ENCODE results near the gene NUBP1. TPM values are rescaled to one million over a fixed set of nuclear protein-coding genes. Genes with fewer than 3 reads are reported as not detected.

NUBP1 gene
- total RNA-seq, 4 donors from 2014 or later = 22.2 to 26.6 (median 24.3) TPM

DNA sequence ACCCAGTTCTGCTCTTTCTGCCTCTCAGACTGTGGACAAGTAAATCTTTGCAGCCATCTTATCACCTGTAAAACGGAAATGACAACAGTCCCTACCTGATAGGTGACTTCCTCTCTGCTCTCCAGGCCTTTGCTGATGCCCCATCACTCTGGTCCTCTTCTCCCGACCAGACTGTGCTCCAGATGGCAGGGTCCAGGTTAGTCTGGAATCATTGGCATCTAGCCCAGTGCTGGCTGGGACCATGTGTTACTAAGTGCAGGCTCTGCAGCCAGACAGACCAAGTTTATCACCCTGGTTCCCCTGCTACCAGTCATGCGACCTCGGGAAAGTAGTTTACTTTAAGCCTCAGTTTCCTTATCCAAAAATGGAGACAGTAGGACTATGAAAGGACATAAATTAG lies 1.8 kb upstream of the NUBP1 start:
- TF ChIP-seq, protein P1, sequence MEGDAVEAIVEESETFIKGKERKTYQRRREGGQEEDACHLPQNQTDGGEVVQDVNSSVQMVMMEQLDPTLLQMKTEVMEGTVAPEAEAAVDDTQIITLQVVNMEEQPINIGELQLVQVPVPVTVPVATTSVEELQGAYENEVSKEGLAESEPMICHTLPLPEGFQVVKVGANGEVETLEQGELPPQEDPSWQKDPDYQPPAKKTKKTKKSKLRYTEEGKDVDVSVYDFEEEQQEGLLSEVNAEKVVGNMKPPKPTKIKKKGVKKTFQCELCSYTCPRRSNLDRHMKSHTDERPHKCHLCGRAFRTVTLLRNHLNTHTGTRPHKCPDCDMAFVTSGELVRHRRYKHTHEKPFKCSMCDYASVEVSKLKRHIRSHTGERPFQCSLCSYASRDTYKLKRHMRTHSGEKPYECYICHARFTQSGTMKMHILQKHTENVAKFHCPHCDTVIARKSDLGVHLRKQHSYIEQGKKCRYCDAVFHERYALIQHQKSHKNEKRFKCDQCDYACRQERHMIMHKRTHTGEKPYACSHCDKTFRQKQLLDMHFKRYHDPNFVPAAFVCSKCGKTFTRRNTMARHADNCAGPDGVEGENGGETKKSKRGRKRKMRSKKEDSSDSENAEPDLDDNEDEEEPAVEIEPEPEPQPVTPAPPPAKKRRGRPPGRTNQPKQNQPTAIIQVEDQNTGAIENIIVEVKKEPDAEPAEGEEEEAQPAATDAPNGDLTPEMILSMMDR (IDR thresholded peaks at IDR 0.05; ENCODE audit: low read depth) = no peak

DNA sequence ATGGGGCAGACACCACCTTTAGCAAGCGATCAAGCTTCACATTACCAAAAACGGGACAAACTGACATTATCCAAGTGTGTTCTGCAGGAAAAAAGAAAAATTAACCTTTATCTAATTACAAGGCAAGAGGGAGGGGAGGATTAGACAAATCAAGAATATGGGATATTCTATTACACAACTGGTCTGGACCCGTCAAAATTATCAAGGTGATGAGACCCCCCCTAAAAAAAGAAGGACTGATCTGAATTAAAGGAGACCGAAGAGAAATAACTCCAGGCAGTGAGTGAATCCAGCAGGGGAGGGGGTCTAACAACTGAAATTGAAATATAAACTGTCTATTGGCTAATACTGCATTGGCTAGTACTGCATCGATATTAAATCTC lies 424 bp upstream of the NUBP1 start:
- TF ChIP-seq, protein P1 (IDR thresholded peaks at IDR 0.05; ENCODE audit: low read depth) = no peak

DNA sequence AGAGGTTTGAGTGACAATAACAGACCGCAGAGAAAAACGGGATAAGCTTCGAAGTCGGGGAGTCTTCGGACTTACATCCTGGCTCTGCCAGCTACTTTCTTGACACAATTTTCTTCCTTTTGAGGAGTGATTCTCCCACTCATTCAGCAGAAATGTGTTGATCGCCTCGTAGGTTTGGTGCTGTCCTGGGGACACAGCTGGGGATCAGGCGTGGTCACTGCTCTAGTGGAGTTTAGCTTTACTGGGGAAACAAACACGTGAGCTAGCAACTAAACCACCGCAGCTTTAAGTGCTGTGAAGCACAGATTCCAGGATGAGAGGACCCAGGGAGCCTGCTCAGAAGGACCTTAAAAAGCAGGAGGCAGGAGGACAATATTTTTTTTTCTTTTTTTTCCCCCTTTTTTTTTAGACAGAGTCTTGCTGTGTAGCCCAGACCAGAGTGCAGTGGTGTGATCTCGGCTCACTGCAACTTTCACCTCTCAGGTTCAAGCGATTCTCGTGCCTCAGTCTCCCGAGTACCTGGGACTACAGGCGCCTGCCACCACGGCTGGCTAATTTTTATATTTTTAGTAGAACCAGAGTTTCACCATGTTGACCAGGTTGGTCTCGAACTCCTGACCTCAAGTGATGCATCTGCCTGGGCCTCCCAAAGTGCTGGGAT lies 858 bp downstream of the NUBP1 start:
- TF ChIP-seq, protein P1 (IDR thresholded peaks at IDR 0.05; ENCODE audit: low read depth) = no peak

DNA sequence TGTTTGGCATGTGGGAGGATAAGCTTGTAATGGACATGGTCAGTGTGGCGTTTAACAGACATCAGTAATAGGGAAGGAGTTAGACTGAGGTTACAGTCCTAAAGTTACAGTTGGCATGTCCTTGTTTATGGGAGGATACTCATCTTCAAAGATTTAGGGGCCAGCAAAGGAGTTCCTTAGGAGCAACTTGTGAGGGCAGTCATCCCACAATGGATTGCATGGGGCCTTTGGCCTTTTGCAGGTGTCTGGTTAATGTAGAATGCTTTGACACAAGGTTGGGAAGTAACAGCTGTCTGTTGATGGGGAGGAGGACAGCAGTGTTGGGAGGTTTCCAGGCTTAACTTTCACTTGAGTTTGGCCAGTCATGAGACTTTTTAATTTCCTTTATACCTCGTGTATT lies 2.2 kb downstream of the NUBP1 start:
- TF ChIP-seq, protein P1 (IDR thresholded peaks at IDR 0.05; ENCODE audit: low read depth) = no peak

DNA sequence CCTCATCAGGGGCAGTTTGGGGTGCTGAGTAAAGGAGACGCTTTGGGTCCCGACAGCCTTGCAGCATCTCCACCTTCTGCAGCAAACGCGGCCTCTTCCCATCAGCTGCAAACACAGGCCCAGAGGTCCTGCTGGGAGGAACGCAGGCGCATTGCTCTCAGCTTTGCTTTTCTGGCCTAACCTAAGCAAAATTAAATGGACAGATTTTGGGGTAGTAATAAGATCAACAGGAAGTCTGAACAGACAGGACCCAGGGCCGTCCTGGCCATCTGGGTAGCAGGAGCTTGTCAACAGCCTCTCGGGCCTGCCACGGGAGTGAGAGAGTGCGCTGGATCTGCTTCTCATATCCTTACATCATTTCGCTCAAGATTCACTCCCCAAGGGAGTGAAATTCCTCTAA lies 7.2 kb downstream of the NUBP1 start:
- TF ChIP-seq, protein P1 (IDR thresholded peaks at IDR 0.05; ENCODE audit: low read depth) = no peak

DNA sequence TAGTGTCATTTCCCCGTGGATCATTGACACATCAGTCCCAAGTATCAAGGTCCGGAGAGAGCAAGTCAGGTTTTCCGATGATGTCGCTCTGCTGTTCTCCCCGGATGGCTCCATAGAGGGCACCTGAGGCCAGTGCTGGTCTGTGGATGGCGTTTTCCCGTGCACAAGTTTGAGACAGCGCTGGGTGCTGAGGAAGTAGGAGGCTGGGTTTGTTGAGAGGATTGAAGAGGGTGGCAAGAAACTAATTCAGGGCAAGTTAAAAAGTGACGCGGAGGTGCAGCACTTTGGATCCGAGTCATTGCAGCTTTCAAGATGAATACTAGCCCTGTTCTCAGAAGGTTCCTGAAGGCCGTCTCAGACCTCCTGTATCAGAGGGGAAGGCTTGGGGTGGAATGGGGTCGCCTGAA lies 7.7 kb downstream of the NUBP1 start:
- TF ChIP-seq, protein P1 (IDR thresholded peaks at IDR 0.05; ENCODE audit: low read depth) = no peak

DNA sequence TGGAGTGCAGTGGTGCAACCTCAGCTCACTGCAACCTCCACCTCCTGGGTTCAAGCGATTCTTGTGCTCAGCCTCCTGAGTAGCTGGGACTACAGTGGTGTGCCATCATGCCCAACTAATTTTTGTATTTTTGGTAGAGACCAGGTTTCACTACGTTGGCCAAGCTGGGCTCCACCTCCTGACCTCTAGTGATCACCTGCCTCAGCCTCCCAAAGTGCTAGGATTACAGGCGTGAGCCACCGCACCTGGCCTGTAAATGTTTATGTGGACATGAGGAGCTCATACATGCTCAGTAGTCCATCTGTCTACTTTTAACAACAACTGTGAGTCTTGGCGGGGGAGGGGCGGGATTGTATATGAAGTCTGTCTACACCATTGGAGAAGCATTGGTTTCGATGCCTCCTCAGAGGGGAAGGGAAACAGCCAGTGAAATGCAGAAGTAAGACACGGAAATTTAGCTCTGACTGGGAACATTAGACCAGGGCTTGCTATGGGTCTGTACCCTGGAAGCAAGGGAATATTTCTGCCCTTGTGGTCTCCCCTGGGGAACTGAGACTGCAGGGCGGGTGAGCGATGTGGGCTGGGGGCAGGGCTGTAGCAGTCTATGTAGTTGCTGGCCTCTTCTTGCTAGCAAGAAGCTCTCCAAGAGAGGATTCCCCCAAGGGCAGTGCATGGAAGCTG lies 9.3 kb downstream of the NUBP1 start:
- TF ChIP-seq, protein P1 (IDR thresholded peaks at IDR 0.05; ENCODE audit: low read depth) = no peak

Measured in subcutaneous adipose tissue (tissue), 4 donors.